ENCODE results near the gene MAD1L1.

GRCh38 chr7:2048006-2048405 lies 184.7 kb downstream of the MAD1L1 start:
- TF ChIP-seq CSRNP3 (CRISPR knock-in tag; IDR thresholded peaks at IDR 0.05) (no peak), TSHZ2 (CRISPR knock-in tag; IDR thresholded peaks at IDR 0.05) (no peak), ISL1 (CRISPR knock-in tag; IDR thresholded peaks at IDR 0.05) (no peak), PATZ1 (CRISPR knock-in tag; IDR thresholded peaks at IDR 0.05; ENCODE audit: borderline replicate concordance) (no peak)

Measured in SK-N-SH treated with all-trans-retinoic acid at 6 μM for 48 hours (cell line).